8988T (cell line): ENCODE results near the gene TRIM25.

Experiments
- DNase-seq: peaks from one replicate; pipeline ENCODE4 v3.0.0; 2011

TRIM25 gene

GRCh38 chr17:56850591-56850990, 63.3 kb downstream of the TRIM25 start:
- DNase-seq = no peak

DNA sequence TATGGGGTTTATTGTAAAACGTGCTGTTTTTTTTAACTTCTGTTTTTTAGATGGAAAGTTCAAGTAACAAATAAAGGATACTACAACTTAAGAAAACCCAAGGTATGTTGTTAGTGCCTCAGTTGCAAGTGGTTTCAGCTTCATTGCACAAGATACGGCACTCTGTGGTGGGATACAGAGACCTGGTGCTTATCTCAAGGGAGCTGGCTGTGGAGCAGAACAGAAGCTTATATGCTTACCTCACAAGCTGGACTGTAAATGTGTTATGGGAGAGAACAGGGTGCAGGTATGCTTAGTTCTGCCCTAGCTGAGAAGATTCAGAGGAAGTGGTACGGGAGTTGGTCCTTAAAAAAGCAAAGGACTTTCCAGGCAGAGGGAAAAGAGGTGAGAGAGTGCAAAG, 64.7 kb downstream of the TRIM25 start:
- no peak for DNase-seq

GRCh38 chr17:56847106-56847505, 66.7 kb downstream of the TRIM25 start:
- no peak for DNase-seq

DNA sequence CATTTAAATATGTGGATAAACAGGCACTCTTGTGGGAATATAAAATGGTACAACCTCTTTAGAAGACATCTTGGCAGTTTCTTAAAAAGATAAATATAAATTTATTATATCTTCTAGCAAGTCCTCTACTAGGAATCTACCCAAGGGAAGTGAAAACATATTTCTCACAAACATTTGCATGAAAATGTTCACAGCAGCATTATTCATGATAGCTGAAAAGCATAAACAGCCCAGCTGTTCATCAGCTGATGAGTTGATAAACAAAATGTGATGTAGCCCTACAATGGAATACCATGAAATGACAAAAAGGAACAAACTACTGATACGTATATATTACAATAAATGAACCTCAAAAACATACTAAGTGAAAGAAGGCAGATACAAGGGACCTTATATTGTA, 67.9 kb downstream of the TRIM25 start:
- no peak for DNase-seq

DNA sequence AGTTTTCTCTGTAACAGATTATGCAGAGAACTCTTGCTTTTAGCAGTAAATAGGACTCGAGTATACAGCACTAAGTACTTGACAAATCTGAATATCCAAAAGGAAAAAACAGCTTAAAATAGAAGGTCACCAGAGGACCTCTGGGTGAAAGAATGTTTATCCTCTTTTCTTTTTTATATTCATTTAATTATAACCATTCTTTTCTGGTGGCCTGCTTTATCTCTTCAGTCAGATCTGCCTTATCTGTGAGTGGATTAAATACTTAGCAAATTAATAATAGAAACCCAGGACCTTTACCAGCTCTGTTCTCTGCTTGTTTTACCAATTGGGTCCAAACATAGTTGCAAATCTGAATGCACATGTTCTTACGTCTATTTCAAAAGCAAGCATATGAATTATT, 71.3 kb downstream of the TRIM25 start:
- DNase-seq = no peak

GRCh38 chr17:56838687-56839086, 75.2 kb downstream of the TRIM25 start:
- DNase-seq = no peak
